B cell (primary cell): ENCODE measurements around the gene NDUFAF5.

Experiments used
- CTCF ChIP-seq: fragments of 200-600 bp; IDR thresholded peaks from one replicate; pipeline ENCODE4 v1.8.0; 2022; ENCODE audit warnings: antibody characterized with exemption, mild to moderate bottlenecking
- EZH2 ChIP-seq: IDR thresholded peaks from 2 replicates; pipeline ENCODE4 v1.6.1; 2012; ENCODE audit warnings: borderline replicate concordance, low read depth, mild to moderate bottlenecking, moderate library complexity, low read length; ENCODE audit not compliant: insufficient read depth, poor library complexity, severe bottlenecking

- TF ChIP-seq CTCF (no peak), EZH2 (no peak)
These were observed 7.0 kb downstream of the NDUFAF5 start for GRCh38 chr20:13791540-13792459.
